K562 (cell line): ENCODE measurements around the gene PIP4K2A. TPM values are rescaled to one million over a fixed set of nuclear protein-coding genes. Genes with fewer than 3 reads are reported as not detected.

Source experiments
- ATAC-seq: fragments of 200-7000 bp; cut with Tn5 transposase; 3 replicates; pipeline ENCODE4 v1.9.1; 2020; ENCODE audit warnings: moderate library complexity
- BruUV-seq: library from RNA; stranded (reverse); fragments of 400-500 nt; replicated peaks from 2 replicates; lab custom pipeline; 2021; lab: Mats Ljungman, UMichigan
- CTCF ChIA-PET: fragments of 300-600 bp; formaldehyde crosslinking; extraction: SDS; loops from one replicate; lab custom pipeline; 2021; ENCODE audit warnings: low intra/inter-chr PET ratio; lab: Yijun Ruan, JAX
- POLR2A ChIA-PET: fragments of 300-600, 350-650 bp; sonication (Branson Sonifier 250); formaldehyde crosslinking; extraction: SDS; loops from one replicate; lab custom pipeline; 2021; ENCODE audit warnings: antibody characterized with exemption, inconsistent platforms; lab: Yijun Ruan, JAX
- DNase-seq, 4 experiments: peaks; one replicate each; pipeline versions ENCODE4 v3.0.0 to v3.0.0-alpha.2; 2011 to 2018; ENCODE audit warnings: low spot score in 3 of 4, mixed read lengths in 3 of 4; ENCODE audit errors: extremely low read depth in 1 of 4
- FAIRE-seq: peaks from 2 replicates; lab custom pipeline; 2011; peaks lifted over from hg19 to GRCh38; lab: Jason Lieb, UNC
- H2AFZ ChIP-seq: 2 replicates; pipeline ENCODE4 v1.6.0; 2011; ENCODE audit warnings: low read depth, low read length, control low read depth, inconsistent platforms
- H3K27ac ChIP-seq: fragments of 200-600 bp; 3 replicates; pipeline ENCODE4 v1.8.0; 2011; ENCODE audit warnings: low read depth, mild to moderate bottlenecking, control low read depth, inconsistent platforms, low read length, moderate library complexity, mixed read lengths; ENCODE audit errors: extremely low read depth
- H3K27me3 ChIP-seq, 2 experiments: fragments of 300-600 bp in 1 of 2; 2 replicates in 1 of 2; 3 replicates in 1 of 2; pipeline versions ENCODE4 v1.6.0 to v1.8.0; 2011; ENCODE audit warnings: inconsistent platforms in 2 of 2, low read length in 2 of 2, mild to moderate bottlenecking in 1 of 2, mixed read lengths in 1 of 2, moderate library complexity in 1 of 2; ENCODE audit not compliant: control insufficient read depth in 2 of 2, insufficient read depth in 2 of 2
- H3K36me3 ChIP-seq: fragments of 300-600 bp; 3 replicates; pipeline ENCODE4 v1.8.0; 2011; ENCODE audit warnings: mild to moderate bottlenecking, low read length, inconsistent platforms; ENCODE audit not compliant: control insufficient read depth, insufficient read depth
- H3K4me1 ChIP-seq, 2 experiments: fragments of 200-600 bp in 1 of 2; replicated peaks in 1 of 2; 2 replicates in 1 of 2; 3 replicates in 1 of 2; pipeline versions ENCODE4 v1.5.1 to v1.8.0; 2011; ENCODE audit warnings: inconsistent platforms in 2 of 2, low read length in 2 of 2, mild to moderate bottlenecking in 1 of 2, mixed read lengths in 1 of 2, moderate library complexity in 1 of 2; ENCODE audit not compliant: control insufficient read depth in 2 of 2, insufficient read depth in 2 of 2
- H3K4me2 ChIP-seq: 2 replicates; pipeline ENCODE4 v1.6.1; 2011; ENCODE audit warnings: low read length, control low read depth, inconsistent platforms, mixed read lengths; ENCODE audit not compliant: insufficient read depth
- H3K4me3 ChIP-seq: fragments of 200-600 bp; sonication (generic), shearing (Covaris generic); 2 replicates; pipeline ENCODE4 v1.5.1; 2016; ENCODE audit warnings: control low read depth, inconsistent platforms
- H3K79me2 ChIP-seq: fragments of 200-600 bp; 3 replicates; pipeline ENCODE4 v1.8.0; 2011; ENCODE audit warnings: low read length, inconsistent platforms; ENCODE audit not compliant: control insufficient read depth, insufficient read depth
- H3K9ac ChIP-seq, 2 experiments: 2 replicates each; pipeline versions ENCODE4 v1.6.0 to v1.6.1; 2011; ENCODE audit warnings: low read depth in 2 of 2, low read length in 2 of 2, control low read depth in 1 of 2, inconsistent platforms in 1 of 2, mild to moderate bottlenecking in 1 of 2, mixed read lengths in 1 of 2; ENCODE audit not compliant: insufficient read depth in 1 of 2
- H3K9me1 ChIP-seq: one replicate; pipeline ENCODE4 v1.6.0; 2011; ENCODE audit warnings: inconsistent platforms, mild to moderate bottlenecking, low read length, moderate library complexity; ENCODE audit not compliant: control insufficient read depth, insufficient read depth
- H3K9me3 ChIP-seq: replicated peaks from 2 replicates; pipeline ENCODE4 v1.5.1; 2011; ENCODE audit warnings: low read depth, low read length, inconsistent platforms; ENCODE audit not compliant: control insufficient read depth, insufficient read depth
- H4K20me1 ChIP-seq: replicated peaks from 2 replicates; pipeline ENCODE4 v1.6.1; 2011; ENCODE audit warnings: low read length, inconsistent platforms, mixed read lengths; ENCODE audit not compliant: control insufficient read depth, insufficient read depth
- FOXJ3 ChIP-seq: sonication (generic); formaldehyde crosslinking; IDR thresholded peaks from 2 replicates; pipeline ENCODE4 v1.4.0; 2020; ENCODE audit warnings: mild to moderate bottlenecking, missing genetic modification reagents
- RCOR1 ChIP-seq, 2 experiments: IDR thresholded peaks; 2 replicates each; pipeline ENCODE4 v1.6.1; 2012; ENCODE audit warnings: low read depth in 2 of 2, low read length in 2 of 2, borderline replicate concordance in 1 of 2, improper control_type of control experiment in 1 of 2
- TAF9B ChIP-seq: fragments of 450-650 bp; IDR thresholded peaks from 2 replicates; pipeline ENCODE4 v1.6.1; 2018; ENCODE audit warnings: mild to moderate bottlenecking; ENCODE audit not compliant: partially characterized antibody
- THRA ChIP-seq: fragments of 450-650 bp; IDR thresholded peaks from 2 replicates; pipeline ENCODE4 v1.6.1; 2017; ENCODE audit warnings: mild to moderate bottlenecking, moderate library complexity
- ZBTB34 ChIP-seq: fragments of 250-450 bp; sonication (Bioruptor Pico); IDR thresholded peaks from 2 replicates; pipeline ENCODE4 v1.8.0; 2021; ENCODE audit warnings: mild to moderate bottlenecking, moderate library complexity
- ZC3H11A ChIP-seq: IDR thresholded peaks from 2 replicates; pipeline ENCODE4 v1.6.1; 2012; ENCODE audit warnings: low read depth, low read length, improper control_type of control experiment
- ZFP1 ChIP-seq: fragments of 450-650 bp; formaldehyde crosslinking; IDR thresholded peaks from 2 replicates; pipeline ENCODE4 v1.4.0; 2020; ENCODE audit warnings: mild to moderate bottlenecking, mixed read lengths
- WGBS: fragments of 100-300 bp; shearing (Covaris generic); methylation state at CpG from one replicate; pipeline ENCODE4 v1.1.6; 2016; ENCODE audit warnings: low coverage, mixed read lengths; ENCODE audit not compliant: insufficient coverage; ENCODE audit errors: missing lambda C conversion rate; 5-methylcytosine and 5-hydroxymethylcytosine counted together
- in situ Hi-C: fragments of 300-500 bp; cut with MboI; formaldehyde crosslinking; loops from 4 replicates; pipeline ENCODE4 v1.15.0; 2018; ENCODE audit warnings: inconsistent platforms, mixed read lengths
- intact Hi-C: fragments of 100-400 bp; cut with micrococcal nuclease; formaldehyde crosslinking; loops from 2 replicates; pipeline ENCODE4 v1.14.2; 2022
- polyA plus RNA-seq, 8 experiments: library from polyadenylated mRNA; depleted of rRNA in 4 of 8; stranded (reverse) in 5 of 8; unstranded in 3 of 8; fragments of >200 nt; fragmentation: Nextera tagmentation in 2 of 8; fragmentation: Illumina TruSeq in 1 of 8; extraction: Ambion mirVana in 2 of 8; extraction: Trizol in 1 of 8; gene quantifications; 2 replicates each; pipeline versions ENCODE4 v1.2.1 to v1.2.3, GENCODE V29; 2011 to 2014; ENCODE audit warnings: inconsistent platforms in 1 of 8, missing spikeins in 1 of 8
- total RNA-seq, 7 experiments: library from RNA; depleted of rRNA in 6 of 7; stranded (reverse); fragments of >200 nt in 6 of 7; fragmentation: Illumina TruSeq in 2 of 7; extraction: Trizol in 2 of 7; gene quantifications; 2 replicates each; pipeline versions ENCODE4 v1.2.1 to v1.2.3, GENCODE V29; 2011 to 2021; ENCODE audit warnings: low replicate concordance in 1 of 7

Gene PIP4K2A
- total and polyA plus RNA-seq, 9 of the 15 experiments (the other 6 are each of a cell fraction or from before 2014, with no cell fraction given) = 35.6 to 117 (median 71.9) TPM

GRCh38 chr10:22700489-22700888 is 13.9 kb downstream of the PIP4K2A start (continued):
- TF ChIP-seq THRA (no peak), TAF9B (no peak), ZFP1 (no peak), FOXJ3 (CRISPR knock-in tag) (no peak)

- intact Hi-C loops (no loop called here), in situ Hi-C loops (no loop called here)
These were observed 14.4 kb downstream of the PIP4K2A start for GRCh38 chr10:22699976-22700375.

More at GRCh38 chr10:22699976-22700375, 14.4 kb downstream of the PIP4K2A start:
- CTCF ChIA-PET = no interaction called here
- Histone ChIP-seq H3K36me3 (peaks cover 21% of the 10 kb centered on the region), H3K4me3 (no peak overlapping the region)
- TF ChIP-seq ZC3H11A = no peak
- TF ChIP-seq RCOR1 (IDR thresholded peaks at IDR 0.05; ENCODE audit: borderline replicate concordance in 1 of 2, low read depth in 2 of 2, low read length in 2 of 2) = no peak
- TF ChIP-seq ZBTB34 (CRISPR knock-in tag) = no peak
- TF ChIP-seq, all 486 proteins: peak for 0
- WGBS = 57% methylated on average over 5 of the region's 5 CpGs
- Histone ChIP-seq H3K27me3 (no peaks in the 10 kb centered on the region), H3K27ac (no peak overlapping the region), H3K9me3 (no peaks in the 10 kb centered on the region), H3K4me2 (peak overlapping the region; percentile 43; the same call in 1 of the 2 replicates), H3K4me1 (peaks cover 13 to 88% of the 10 kb centered on the region in 2 experiments), H3K9me1 (no peaks in the 10 kb centered on the region), H3K79me2 (peaks cover 100% of the 10 kb centered on the region), H2AFZ (no peak overlapping the region), H3K9ac (0 out of 4 replicates have a peak overlapping the region, but pooled peaks of 1 of the 2 experiments have one; percentile 4), H4K20me1 (no peaks in the 10 kb centered on the region; the same call in 1 of the 2 replicates)
- ATAC-seq = peak; percentile 9
- DNase-seq = no peak
- POLR2A ChIA-PET = interaction anchor here (0.8 to 3.8 kb wide), 7 partner anchors 9 to 31 kb away, joined by 3 to 17 read pairs (median 4); no protein-coding TSS in a partner anchor
- no peak for FAIRE-seq
- BruUV-seq = no TSS peak
